DOHH2 (cell line): Measurements from ENCODE around the gene GPR132.

ENCODE experiments used
- EZH2phosphoT487 ChIP-seq: fragments of 200-600 bp; sonication (generic); IDR thresholded peaks from 2 replicates; pipeline ENCODE4 v1.6.1; 2017; ENCODE audit warnings: borderline replicate concordance, mild to moderate bottlenecking, antibody characterized with exemption, low read length, moderate library complexity, mixed read lengths
- TF ChIP-seq, protein P1 (sequence below): fragments of 200-600 bp; sonication (generic); IDR thresholded peaks from one replicate; pipeline ENCODE4 v1.5.1; 2014; ENCODE audit warnings: antibody characterized with exemption, mild to moderate bottlenecking, low read depth, low read length; ENCODE audit not compliant: poor library complexity, severe bottlenecking

DNA sequence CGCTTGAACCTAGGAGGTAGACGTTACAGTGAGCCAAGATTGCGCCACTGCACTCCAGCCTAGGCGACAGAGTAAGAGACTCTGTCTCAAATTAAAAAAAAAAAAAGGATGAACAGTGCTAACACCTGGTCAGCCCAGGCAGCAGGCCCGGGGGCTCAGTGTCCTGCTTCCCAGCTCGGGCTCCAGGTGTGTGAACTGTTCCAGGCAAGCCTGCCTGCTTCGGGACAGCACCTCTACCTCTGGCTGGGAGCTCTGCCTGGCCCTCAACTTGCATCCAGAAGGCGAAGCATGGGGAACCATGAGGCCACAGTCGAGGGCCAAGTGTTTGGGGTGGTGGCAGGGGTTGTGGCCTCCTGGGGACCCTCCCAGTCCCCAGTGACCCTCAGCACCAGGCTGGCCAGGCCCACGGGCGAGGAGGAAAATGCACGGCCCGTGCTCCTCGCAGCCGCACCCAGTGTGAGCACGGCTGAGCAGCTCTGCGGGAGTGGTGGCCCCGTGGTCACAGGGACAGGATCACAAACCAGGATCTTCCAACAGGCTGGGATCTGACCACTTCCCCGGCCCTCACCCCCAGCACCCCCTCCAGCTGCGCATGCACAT is 59.8 kb downstream of the GPR132 start:
- TF ChIP-seq, protein P1, sequence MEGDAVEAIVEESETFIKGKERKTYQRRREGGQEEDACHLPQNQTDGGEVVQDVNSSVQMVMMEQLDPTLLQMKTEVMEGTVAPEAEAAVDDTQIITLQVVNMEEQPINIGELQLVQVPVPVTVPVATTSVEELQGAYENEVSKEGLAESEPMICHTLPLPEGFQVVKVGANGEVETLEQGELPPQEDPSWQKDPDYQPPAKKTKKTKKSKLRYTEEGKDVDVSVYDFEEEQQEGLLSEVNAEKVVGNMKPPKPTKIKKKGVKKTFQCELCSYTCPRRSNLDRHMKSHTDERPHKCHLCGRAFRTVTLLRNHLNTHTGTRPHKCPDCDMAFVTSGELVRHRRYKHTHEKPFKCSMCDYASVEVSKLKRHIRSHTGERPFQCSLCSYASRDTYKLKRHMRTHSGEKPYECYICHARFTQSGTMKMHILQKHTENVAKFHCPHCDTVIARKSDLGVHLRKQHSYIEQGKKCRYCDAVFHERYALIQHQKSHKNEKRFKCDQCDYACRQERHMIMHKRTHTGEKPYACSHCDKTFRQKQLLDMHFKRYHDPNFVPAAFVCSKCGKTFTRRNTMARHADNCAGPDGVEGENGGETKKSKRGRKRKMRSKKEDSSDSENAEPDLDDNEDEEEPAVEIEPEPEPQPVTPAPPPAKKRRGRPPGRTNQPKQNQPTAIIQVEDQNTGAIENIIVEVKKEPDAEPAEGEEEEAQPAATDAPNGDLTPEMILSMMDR: no peak
- no peak for TF ChIP-seq EZH2phosphoT487
